Dendritic cell treated with granulocyte-macrophage colony-stimulating factor and Interleukin-4, amounts not matched to agents 40 ng/mL and 50 ng/mL, for 4 days (primary cell): ENCODE measurements around the gene GRM1.

Source experiments
- H3K27ac Mint-ChIP-seq: one replicate; pipeline ENCODE4 v1.8.0; 2022; ENCODE audit warnings: mild to moderate bottlenecking, mixed read lengths
- H3K27me3 Mint-ChIP-seq: one replicate; pipeline ENCODE4 v1.8.0; 2022; ENCODE audit warnings: mild to moderate bottlenecking, mixed read lengths
- H3K36me3 Mint-ChIP-seq: one replicate; pipeline ENCODE4 v1.8.0; 2022; ENCODE audit warnings: low read depth, mixed read lengths
- H3K4me1 Mint-ChIP-seq: one replicate; pipeline ENCODE4 v1.8.0; 2022; ENCODE audit warnings: low read depth, mixed read lengths
- H3K4me3 Mint-ChIP-seq: one replicate; pipeline ENCODE4 v1.8.0; 2022; ENCODE audit warnings: mild to moderate bottlenecking, moderate library complexity, mixed read lengths
- H3K9me3 Mint-ChIP-seq: one replicate; pipeline ENCODE4 v1.8.0; 2022; ENCODE audit warnings: mixed read lengths
- intact Hi-C: fragments of 100-400 bp; cut with micrococcal nuclease; formaldehyde crosslinking; loops from one replicate; pipeline ENCODE4 v1.15.0; 2022

Gene GRM1

DNA sequence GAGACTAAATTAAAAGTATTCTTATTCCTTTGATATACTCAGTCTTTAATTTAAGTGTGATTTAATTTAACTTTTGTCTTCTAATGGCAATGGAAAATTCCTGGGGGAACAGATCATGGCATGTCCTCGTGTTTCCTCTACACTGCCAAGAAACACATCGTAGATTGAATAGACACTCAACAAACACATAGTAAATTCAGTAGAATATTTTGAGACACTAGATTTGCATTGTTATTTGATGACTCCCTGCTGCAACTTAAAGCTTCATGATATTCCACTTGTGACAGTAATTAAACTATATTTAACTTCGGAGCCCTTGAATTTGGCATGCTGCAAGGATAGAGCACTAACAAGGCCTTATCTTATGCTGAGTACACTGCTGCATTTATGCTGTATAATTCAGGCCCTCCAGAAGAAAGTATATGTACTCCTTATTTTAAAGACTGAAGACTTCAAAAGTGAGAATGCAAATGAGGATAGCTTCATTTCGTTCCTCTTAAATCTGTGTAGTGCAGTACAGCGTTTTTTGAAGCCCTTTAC lies 84.3 kb downstream of the GRM1 start:
- no peaks in the 10 kb centered on the region for H3K4me1 Mint-ChIP-seq
- no peaks in the 10 kb centered on the region for H3K36me3 Mint-ChIP-seq
- H3K4me3 Mint-ChIP-seq = no peak overlapping the region
- peaks cover 25% of the 10 kb centered on the region for H3K9me3 Mint-ChIP-seq
- H3K27ac Mint-ChIP-seq = no peak overlapping the region
- no peaks in the 10 kb centered on the region for H3K27me3 Mint-ChIP-seq
- intact Hi-C loops = no loop called here

DNA sequence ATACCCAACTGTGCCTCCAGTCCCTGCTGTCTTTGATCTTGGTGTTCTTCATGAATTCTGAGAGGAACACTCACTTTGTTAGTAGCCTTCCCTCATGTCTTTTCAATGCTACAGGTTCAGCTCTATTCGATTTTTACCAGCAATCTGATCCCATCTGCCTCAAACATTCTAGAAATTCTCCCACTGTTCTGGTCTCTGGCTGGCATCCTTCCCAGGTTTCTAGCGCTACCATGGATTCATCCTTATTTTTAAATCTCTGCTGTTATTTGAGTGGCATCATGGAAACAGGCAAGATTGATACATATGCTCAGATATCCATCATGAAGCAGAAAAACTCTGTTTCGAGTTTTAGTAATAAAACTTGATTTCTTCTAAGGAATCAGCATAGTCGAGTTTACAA lies 94.8 kb downstream of the GRM1 start:
- no peak overlapping the region for H3K27ac Mint-ChIP-seq
- H3K9me3 Mint-ChIP-seq = peaks cover 10% of the 10 kb centered on the region
- H3K27me3 Mint-ChIP-seq = no peaks in the 10 kb centered on the region
- intact Hi-C loops = no loop called here
- no peaks in the 10 kb centered on the region for H3K36me3 Mint-ChIP-seq
- H3K4me1 Mint-ChIP-seq = no peaks in the 10 kb centered on the region
- no peak overlapping the region for H3K4me3 Mint-ChIP-seq

- intact Hi-C loops = no loop called here
- Mint-ChIP-seq H3K27me3 (no peaks in the 10 kb centered on the region), H3K27ac (no peak overlapping the region)
Observed at GRCh38 chr6:146127447-146128215, 98.8 kb downstream of the GRM1 start.

DNA sequence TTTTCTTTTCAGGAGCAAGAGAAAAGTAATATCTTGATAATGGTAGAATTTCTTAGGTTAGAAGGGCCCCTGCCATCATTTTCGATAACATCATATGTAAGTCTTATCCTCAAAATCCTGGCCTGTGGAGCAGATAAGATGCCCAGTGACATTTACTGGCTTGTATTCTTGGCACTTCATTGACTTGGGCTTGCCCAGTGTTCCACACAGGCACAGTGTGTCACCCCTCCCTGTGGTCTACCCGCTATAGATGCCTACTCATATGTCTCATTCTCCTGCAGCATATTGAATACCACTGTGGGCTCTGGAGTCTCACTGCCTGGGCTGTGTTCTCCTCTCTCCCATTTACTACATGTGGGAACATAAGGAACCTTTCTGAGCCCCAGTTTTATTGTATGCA lies 105.0 kb downstream of the GRM1 start:
- no peaks in the 10 kb centered on the region for H3K27me3 Mint-ChIP-seq
- intact Hi-C loops = no loop called here
- no peaks in the 10 kb centered on the region for H3K4me1 Mint-ChIP-seq
- no peaks in the 10 kb centered on the region for H3K36me3 Mint-ChIP-seq
- H3K4me3 Mint-ChIP-seq = no peak overlapping the region
- H3K9me3 Mint-ChIP-seq = peaks cover 29% of the 10 kb centered on the region
- H3K27ac Mint-ChIP-seq = no peak overlapping the region

More at GRCh38 chr6:146127447-146128215, 98.8 kb downstream of the GRM1 start:
- no peaks in the 10 kb centered on the region for H3K4me1 Mint-ChIP-seq
- no peaks in the 10 kb centered on the region for H3K36me3 Mint-ChIP-seq
- peaks cover 10% of the 10 kb centered on the region for H3K9me3 Mint-ChIP-seq
- H3K4me3 Mint-ChIP-seq = no peak overlapping the region

GRCh38 chr6:146135167-146135566 lies 106.3 kb downstream of the GRM1 start:
- Mint-ChIP-seq H3K27ac (no peak overlapping the region), H3K4me3 (no peak overlapping the region), H3K9me3 (peaks cover 36% of the 10 kb centered on the region), H3K36me3 (no peaks in the 10 kb centered on the region), H3K27me3 (no peaks in the 10 kb centered on the region), H3K4me1 (no peaks in the 10 kb centered on the region)
- intact Hi-C loops = no loop called here

GRCh38 chr6:146146836-146147235 lies 118.0 kb downstream of the GRM1 start:
- no peaks in the 10 kb centered on the region for H3K4me1 Mint-ChIP-seq
- intact Hi-C loops = no loop called here
- no peak overlapping the region for H3K27ac Mint-ChIP-seq
- H3K27me3 Mint-ChIP-seq = no peaks in the 10 kb centered on the region
- peaks cover 16% of the 10 kb centered on the region for H3K9me3 Mint-ChIP-seq
- H3K4me3 Mint-ChIP-seq = no peak overlapping the region
- H3K36me3 Mint-ChIP-seq = no peaks in the 10 kb centered on the region

DNA sequence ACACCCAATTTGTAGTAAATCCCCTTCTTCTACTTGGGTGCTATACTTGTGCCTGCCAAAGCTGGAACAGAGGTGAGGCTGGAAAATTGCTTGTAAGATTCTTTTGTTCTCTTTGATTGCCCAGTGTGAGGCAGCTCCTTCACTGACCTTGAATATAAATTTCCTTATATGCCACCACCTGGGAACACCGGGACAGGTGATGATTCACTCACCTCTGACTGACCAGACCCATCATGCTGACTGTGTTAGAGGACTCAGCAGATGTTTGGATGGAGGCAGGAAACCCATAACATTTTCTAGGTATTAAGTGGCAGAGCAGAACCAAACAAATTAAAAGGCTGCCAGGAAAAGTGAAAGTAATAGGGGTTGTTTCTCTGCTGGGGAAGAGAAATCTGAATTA lies 120.9 kb downstream of the GRM1 start:
- H3K4me1 Mint-ChIP-seq = no peaks in the 10 kb centered on the region
- intact Hi-C loops = no loop called here
- H3K9me3 Mint-ChIP-seq = peaks cover 2% of the 10 kb centered on the region
- no peak overlapping the region for H3K27ac Mint-ChIP-seq
- H3K27me3 Mint-ChIP-seq = no peaks in the 10 kb centered on the region
- no peak overlapping the region for H3K4me3 Mint-ChIP-seq
- no peaks in the 10 kb centered on the region for H3K36me3 Mint-ChIP-seq

- H3K4me3 Mint-ChIP-seq = no peak overlapping the region
- no peaks in the 10 kb centered on the region for H3K36me3 Mint-ChIP-seq
- no peaks in the 10 kb centered on the region for H3K27me3 Mint-ChIP-seq
- H3K27ac Mint-ChIP-seq = no peak overlapping the region
- H3K9me3 Mint-ChIP-seq = no peaks in the 10 kb centered on the region
- H3K4me1 Mint-ChIP-seq = no peaks in the 10 kb centered on the region
- intact Hi-C loops = no loop called here
Observed at GRCh38 chr6:146153040-146153758, 124.3 kb downstream of the GRM1 start.

- Mint-ChIP-seq H3K36me3 (no peaks in the 10 kb centered on the region), H3K9me3 (no peaks in the 10 kb centered on the region)
- intact Hi-C loops = no loop called here
Observed at GRCh38 chr6:146154197-146154596, 125.3 kb downstream of the GRM1 start.

GRCh38 chr6:146161664-146162063 lies 132.8 kb downstream of the GRM1 start:
- no peaks in the 10 kb centered on the region for H3K27me3 Mint-ChIP-seq
- intact Hi-C loops = no loop called here
- H3K4me3 Mint-ChIP-seq = no peak overlapping the region
- no peak overlapping the region for H3K27ac Mint-ChIP-seq
- no peaks in the 10 kb centered on the region for H3K4me1 Mint-ChIP-seq
- no peaks in the 10 kb centered on the region for H3K9me3 Mint-ChIP-seq
- H3K36me3 Mint-ChIP-seq = no peaks in the 10 kb centered on the region

More at GRCh38 chr6:146154197-146154596, 125.3 kb downstream of the GRM1 start:
- H3K27me3 Mint-ChIP-seq = no peaks in the 10 kb centered on the region
- H3K4me1 Mint-ChIP-seq = no peaks in the 10 kb centered on the region
- H3K4me3 Mint-ChIP-seq = no peak overlapping the region
- H3K27ac Mint-ChIP-seq = no peak overlapping the region

DNA sequence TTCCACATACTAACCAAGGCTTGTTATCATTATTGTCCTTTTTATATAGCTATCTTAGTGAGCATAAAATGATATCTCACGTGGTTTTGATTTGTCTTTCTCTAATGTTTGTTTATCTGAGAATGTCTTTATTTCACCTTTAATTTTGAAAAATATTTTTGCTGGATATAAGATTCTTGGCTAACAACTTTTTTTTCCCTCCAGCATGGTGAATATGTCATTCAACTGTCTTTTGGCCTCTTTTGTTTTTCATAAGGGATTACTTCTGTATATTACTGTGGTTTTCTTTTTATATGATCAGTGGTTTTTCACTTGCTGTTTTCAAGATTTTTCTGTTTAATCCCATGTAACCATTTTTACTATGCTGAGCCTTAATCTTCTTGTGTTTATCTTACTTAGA lies 141.0 kb downstream of the GRM1 start:
- H3K4me1 Mint-ChIP-seq = no peaks in the 10 kb centered on the region

DNA sequence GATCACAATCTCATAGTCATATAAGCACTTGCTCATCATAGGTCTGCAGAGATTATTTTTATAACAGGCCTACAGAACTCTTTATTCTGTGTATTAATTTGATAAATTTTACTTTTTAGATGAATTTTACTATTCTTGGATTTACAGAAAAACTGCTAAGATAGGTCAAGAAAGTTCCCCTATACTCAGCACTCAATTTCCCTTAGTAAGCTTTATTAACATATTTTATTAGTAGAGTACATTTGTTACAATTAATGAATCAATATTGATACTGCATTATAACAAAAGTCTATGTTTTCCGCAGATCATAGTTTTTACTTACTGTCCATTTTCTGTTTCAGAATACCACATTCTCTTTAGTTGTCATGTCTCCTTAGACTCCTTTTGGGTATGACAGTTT lies 148.9 kb downstream of the GRM1 start:
- Mint-ChIP-seq H3K27ac (no peak overlapping the region), H3K9me3 (peaks cover under 1% of the 10 kb centered on the region), H3K27me3 (no peaks in the 10 kb centered on the region), H3K36me3 (no peaks in the 10 kb centered on the region), H3K4me1 (no peaks in the 10 kb centered on the region), H3K4me3 (no peak overlapping the region)
- intact Hi-C loops = no loop called here

More for the DNA sequence above, 141.0 kb downstream of the GRM1 start:
- intact Hi-C loops = no loop called here
- Mint-ChIP-seq H3K27ac (no peak overlapping the region), H3K27me3 (no peaks in the 10 kb centered on the region), H3K9me3 (peaks cover 38% of the 10 kb centered on the region), H3K4me3 (no peak overlapping the region), H3K36me3 (no peaks in the 10 kb centered on the region)

DNA sequence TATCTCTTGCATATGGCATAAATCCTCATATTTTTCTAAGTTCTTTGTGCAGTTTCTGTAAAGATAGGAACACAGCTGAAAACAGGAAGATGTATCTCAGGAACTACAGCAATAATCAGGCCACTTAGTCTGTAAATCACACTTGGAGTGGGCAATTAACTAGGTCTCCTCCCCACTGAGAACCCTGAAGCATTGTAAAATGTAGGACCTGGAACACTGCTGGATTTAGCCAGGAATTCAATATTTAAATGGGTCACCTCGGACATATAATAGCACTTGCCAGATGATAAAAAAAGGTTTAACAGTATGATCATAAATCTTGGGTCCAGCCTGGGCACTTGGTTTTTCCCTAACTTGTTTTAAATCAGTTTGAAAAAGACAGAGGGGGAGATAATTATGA lies 155.0 kb downstream of the GRM1 start:
- H3K4me1 Mint-ChIP-seq = no peaks in the 10 kb centered on the region
- H3K36me3 Mint-ChIP-seq = no peaks in the 10 kb centered on the region
- no peaks in the 10 kb centered on the region for H3K9me3 Mint-ChIP-seq
- intact Hi-C loops = no loop called here
- no peaks in the 10 kb centered on the region for H3K27me3 Mint-ChIP-seq
- H3K4me3 Mint-ChIP-seq = no peak overlapping the region
- no peak overlapping the region for H3K27ac Mint-ChIP-seq

GRCh38 chr6:146184701-146185100 lies 155.8 kb downstream of the GRM1 start:
- Mint-ChIP-seq H3K27me3 (no peaks in the 10 kb centered on the region), H3K4me1 (no peaks in the 10 kb centered on the region), H3K4me3 (no peak overlapping the region), H3K9me3 (no peaks in the 10 kb centered on the region), H3K36me3 (no peaks in the 10 kb centered on the region), H3K27ac (no peak overlapping the region)
- intact Hi-C loops = no loop called here
